Measurements from ENCODE around the gene CHID1. TPM values are rescaled to one million over a fixed set of nuclear protein-coding genes. Genes with fewer than 3 reads are reported as not detected.

The CHID1 gene
- total and polyA plus RNA-seq, 9 of the 15 experiments (the other 6 are each of a cell fraction or from before 2014, with no cell fraction given), result 15.1 to 108 (median 39.8) TPM

DNA sequence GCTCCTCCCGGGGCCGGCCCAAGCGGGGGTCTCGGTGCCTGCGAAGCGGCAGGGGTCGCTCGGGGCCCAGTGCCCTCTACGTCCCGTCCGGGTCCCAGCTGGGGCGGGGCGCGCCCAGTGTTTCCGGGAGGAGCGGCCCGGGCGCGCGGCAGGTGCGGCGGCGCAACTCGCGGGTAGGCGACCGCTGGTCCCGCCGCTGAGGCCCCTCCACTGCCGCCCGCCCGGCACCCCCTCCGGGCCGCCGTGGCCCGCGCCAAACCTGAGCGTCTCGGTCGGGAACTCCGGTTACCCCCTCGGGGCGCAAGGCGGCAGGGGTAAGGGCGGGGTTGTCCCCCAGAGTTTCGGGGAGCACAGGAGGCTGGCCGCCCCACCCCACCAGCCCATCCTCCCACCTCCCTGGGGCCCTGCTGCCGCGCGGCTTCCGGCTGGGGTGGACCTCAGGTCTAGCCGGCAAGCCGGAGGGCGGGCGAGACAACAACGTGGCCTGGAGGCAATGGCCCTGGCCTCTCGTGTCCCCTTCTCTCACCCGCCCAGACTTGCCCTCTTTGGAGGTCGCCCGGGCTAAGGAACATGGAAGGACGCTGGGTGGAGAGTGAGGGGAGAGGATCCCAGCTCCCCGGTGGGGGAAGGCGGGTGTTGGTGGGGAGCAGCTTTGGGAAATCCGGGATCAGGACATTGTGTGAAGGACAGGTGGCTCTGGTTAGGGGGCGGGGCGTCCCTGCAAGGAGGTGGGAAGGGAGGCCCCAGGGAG is 83.3 kb downstream of the CHID1 start (continued):
- TF ChIP-seq, protein P1, sequence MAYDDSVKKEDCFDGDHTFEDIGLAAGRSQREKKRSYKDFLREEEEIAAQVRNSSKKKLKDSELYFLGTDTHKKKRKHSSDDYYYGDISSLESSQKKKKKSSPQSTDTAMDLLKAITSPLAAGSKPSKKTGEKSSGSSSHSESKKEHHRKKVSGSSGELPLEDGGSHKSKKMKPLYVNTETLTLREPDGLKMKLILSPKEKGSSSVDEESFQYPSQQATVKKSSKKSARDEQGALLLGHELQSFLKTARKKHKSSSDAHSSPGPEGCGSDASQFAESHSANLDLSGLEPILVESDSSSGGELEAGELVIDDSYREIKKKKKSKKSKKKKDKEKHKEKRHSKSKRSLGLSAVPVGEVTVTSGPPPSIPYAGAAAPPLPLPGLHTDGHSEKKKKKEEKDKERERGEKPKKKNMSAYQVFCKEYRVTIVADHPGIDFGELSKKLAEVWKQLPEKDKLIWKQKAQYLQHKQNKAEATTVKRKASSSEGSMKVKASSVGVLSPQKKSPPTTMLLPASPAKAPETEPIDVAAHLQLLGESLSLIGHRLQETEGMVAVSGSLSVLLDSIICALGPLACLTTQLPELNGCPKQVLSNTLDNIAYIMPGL (CRISPR knock-in tag; IDR thresholded peaks at IDR 0.05), result no peak
- TF ChIP-seq MBD2 (IDR thresholded peaks at IDR 0.05; ENCODE audit: borderline replicate concordance, low read depth), result peak; percentile 5; the same call in 1 of the 2 replicates
- TF ChIP-seq NRF1 (conservative IDR thresholded peaks at IDR 0.05 in 1 of 2, IDR thresholded peaks at IDR 0.05 in 1 of 2), result peak; percentile 76 to 80; a peak in 2 of 4 replicates
- TF ChIP-seq TAF1 (IDR thresholded peaks at IDR 0.05; ENCODE audit: control insufficient read depth, extremely low read depth, insufficient read depth, low read length, severe bottlenecking), result peak; percentile 39
- TF ChIP-seq, protein P2, sequence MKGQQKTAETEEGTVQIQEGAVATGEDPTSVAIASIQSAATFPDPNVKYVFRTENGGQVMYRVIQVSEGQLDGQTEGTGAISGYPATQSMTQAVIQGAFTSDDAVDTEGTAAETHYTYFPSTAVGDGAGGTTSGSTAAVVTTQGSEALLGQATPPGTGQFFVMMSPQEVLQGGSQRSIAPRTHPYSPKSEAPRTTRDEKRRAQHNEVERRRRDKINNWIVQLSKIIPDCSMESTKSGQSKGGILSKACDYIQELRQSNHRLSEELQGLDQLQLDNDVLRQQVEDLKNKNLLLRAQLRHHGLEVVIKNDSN (CRISPR knock-in tag; IDR thresholded peaks at IDR 0.05), result 0 out of 2 replicates have a peak, but pooled peaks have one; percentile 35
- TF ChIP-seq NCOA6 (IDR thresholded peaks at IDR 0.05), result no peak
- no peak for TF ChIP-seq ZNF785 (CRISPR knock-in tag; IDR thresholded peaks at IDR 0.05)
- TF ChIP-seq, protein P3, sequence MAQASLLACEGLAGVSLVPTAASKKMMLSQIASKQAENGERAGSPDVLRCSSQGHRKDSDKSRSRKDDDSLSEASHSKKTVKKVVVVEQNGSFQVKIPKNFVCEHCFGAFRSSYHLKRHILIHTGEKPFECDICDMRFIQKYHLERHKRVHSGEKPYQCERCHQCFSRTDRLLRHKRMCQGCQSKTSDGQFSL (CRISPR knock-in tag; IDR thresholded peaks at IDR 0.05), result peak; percentile 81
- TF ChIP-seq, protein P3 (tag; IDR thresholded peaks at IDR 0.05), result peak in 1 of 2 experiments; percentile 78; a peak in 2 of 4 replicates
- no peak for TF ChIP-seq ZNF586 (CRISPR knock-in tag; conservative IDR thresholded peaks at IDR 0.05)
- no peak for TF ChIP-seq ZNF217 (CRISPR knock-in tag; IDR thresholded peaks at IDR 0.05)
